Activated CD8-positive, alpha-beta memory T cell treated with anti-CD3 and anti-CD28 coated beads, Interleukin-2, amount 10 ng/mL, durations not matched to agents 7 days and 5 days (primary cell): ENCODE data around the gene RREB1. TPM values are rescaled to one million over a fixed set of nuclear protein-coding genes. Genes with fewer than 3 reads are reported as not detected.
A peak's percentile ranks its signal among the peaks of the same experiment; 100 is the strongest.

Experiments
- ATAC-seq: fragments of 150-1000 bp; cut with Tn5 transposase; one replicate; pipeline ENCODE4 v1.10.0; 2021; ENCODE audit warnings: moderate library complexity
- CTCF ChIA-PET: fragments of 350-600 bp; sonication (Branson Sonifier 250); formaldehyde crosslinking; loops from one replicate; lab custom pipeline; 2021; ENCODE audit warnings: antibody characterized with exemption; lab: Charles Lee
- DNase-seq: peaks from one replicate; pipeline ENCODE4 v3.0.0-alpha.2; 2020
- H3K27ac Mint-ChIP-seq: one replicate; pipeline ENCODE4 v1.8.0; 2021; ENCODE audit warnings: mild to moderate bottlenecking, mixed read lengths
- H3K27me3 Mint-ChIP-seq: one replicate; pipeline ENCODE4 v1.8.0; 2021; ENCODE audit warnings: mixed read lengths
- H3K36me3 Mint-ChIP-seq: one replicate; pipeline ENCODE4 v1.8.0; 2021; ENCODE audit warnings: mild to moderate bottlenecking, mixed read lengths
- H3K4me1 Mint-ChIP-seq: one replicate; pipeline ENCODE4 v1.8.0; 2021; ENCODE audit warnings: mixed read lengths
- H3K4me3 Mint-ChIP-seq: one replicate; pipeline ENCODE4 v1.8.0; 2021; ENCODE audit warnings: mild to moderate bottlenecking, moderate library complexity, mixed read lengths
- H3K9me3 Mint-ChIP-seq: one replicate; pipeline ENCODE4 v1.8.0; 2022; ENCODE audit warnings: low read depth, mixed read lengths
- total RNA-seq, 2 experiments: library from RNA; stranded (reverse); gene quantifications; one replicate each; pipeline ENCODE4 v1.2.3, GENCODE V29; 2021

The RREB1 gene
- total RNA-seq, 2 experiments from 2014 or later, result 20.6 to 24.6 TPM

GRCh38 chr6:7077856-7078255 is 29.9 kb upstream of the RREB1 start:
- ATAC-seq (no peak), DNase-seq (no peak)
- Mint-ChIP-seq H3K4me1 (peaks cover 21% of the 10 kb centered on the region), H3K36me3 (no peaks in the 10 kb centered on the region), H3K9me3 (no peaks in the 10 kb centered on the region), H3K27ac (no peak overlapping the region), H3K4me3 (no peak overlapping the region), H3K27me3 (peaks cover 69% of the 10 kb centered on the region)
- CTCF ChIA-PET, result no interaction called here

GRCh38 chr6:7078856-7079255 is 28.9 kb upstream of the RREB1 start:
- H3K9me3 Mint-ChIP-seq, result no peaks in the 10 kb centered on the region
- DNase-seq (no peak), ATAC-seq (no peak)
- H3K4me1 Mint-ChIP-seq, result peaks cover 13% of the 10 kb centered on the region
- CTCF ChIA-PET, result no interaction called here
- H3K36me3 Mint-ChIP-seq, result no peaks in the 10 kb centered on the region
- peaks cover 69% of the 10 kb centered on the region for H3K27me3 Mint-ChIP-seq
- H3K27ac Mint-ChIP-seq, result no peak overlapping the region
- no peak overlapping the region for H3K4me3 Mint-ChIP-seq

GRCh38 chr6:7080311-7080710 is 27.4 kb upstream of the RREB1 start:
- ATAC-seq (no peak), DNase-seq (no peak)
- Mint-ChIP-seq H3K27me3 (peaks cover 75% of the 10 kb centered on the region), H3K36me3 (no peaks in the 10 kb centered on the region), H3K4me3 (no peak overlapping the region), H3K27ac (no peak overlapping the region), H3K9me3 (no peaks in the 10 kb centered on the region), H3K4me1 (peaks cover 7% of the 10 kb centered on the region)
- CTCF ChIA-PET, result no interaction called here

GRCh38 chr6:7085911-7086310 is 21.9 kb upstream of the RREB1 start:
- DNase-seq (no peak), ATAC-seq (no peak)
- Mint-ChIP-seq H3K4me3 (no peak overlapping the region), H3K9me3 (no peaks in the 10 kb centered on the region), H3K27ac (no peak overlapping the region), H3K4me1 (peaks cover 25% of the 10 kb centered on the region), H3K36me3 (no peaks in the 10 kb centered on the region), H3K27me3 (peaks cover 59% of the 10 kb centered on the region)
- CTCF ChIA-PET, result interaction anchor here (2.0 to 2.7 kb wide), 4 partner anchors 13 to 326 kb away, joined by 7 to 12 read pairs (median 9); no protein-coding TSS in a partner anchor

- DNase-seq (peak; percentile 44), ATAC-seq (peak; percentile 56)
- H3K36me3 Mint-ChIP-seq, result no peaks in the 10 kb centered on the region
- peaks cover 25% of the 10 kb centered on the region for H3K4me1 Mint-ChIP-seq
- no peaks in the 10 kb centered on the region for H3K9me3 Mint-ChIP-seq
- H3K4me3 Mint-ChIP-seq, result peak overlapping the region; percentile 56
- CTCF ChIA-PET, result interaction anchor here (0.8 to 2.7 kb wide), 8 partner anchors 9 to 327 kb away, joined by 3 to 12 read pairs (median 7); no protein-coding TSS in a partner anchor
- peak overlapping the region; percentile 13 for H3K27ac Mint-ChIP-seq
- H3K27me3 Mint-ChIP-seq, result peaks cover 56% of the 10 kb centered on the region
Observed at GRCh38 chr6:7086488-7086887, 21.3 kb upstream of the RREB1 start.

GRCh38 chr6:7087066-7087465 is 20.7 kb upstream of the RREB1 start:
- Mint-ChIP-seq H3K4me1 (peaks cover 25% of the 10 kb centered on the region), H3K4me3 (peak overlapping the region; percentile 56), H3K9me3 (no peaks in the 10 kb centered on the region), H3K36me3 (no peaks in the 10 kb centered on the region), H3K27ac (peak overlapping the region; percentile 13), H3K27me3 (peaks cover 53% of the 10 kb centered on the region)
- CTCF ChIA-PET, result interaction anchor here (0.7 to 2.7 kb wide), 16 partner anchors 8 to 328 kb away, joined by 3 to 12 read pairs (median 4); partner anchors contain the start of gene RREB1
- ATAC-seq, result no peak
- no peak for DNase-seq

GRCh38 chr6:7087491-7087979 is 20.2 kb upstream of the RREB1 start:
- peak; percentile 79 for ATAC-seq
- CTCF ChIA-PET, result interaction anchor here (0.7 to 2.7 kb wide), 15 partner anchors 8 to 328 kb away, joined by 3 to 12 read pairs (median 3); partner anchors contain the start of gene RREB1
- peak; percentile 80 for DNase-seq
- no peaks in the 10 kb centered on the region for H3K9me3 Mint-ChIP-seq
- H3K27me3 Mint-ChIP-seq, result peaks cover 53% of the 10 kb centered on the region
- peak overlapping the region; percentile 56 for H3K4me3 Mint-ChIP-seq
- H3K4me1 Mint-ChIP-seq, result peaks cover 25% of the 10 kb centered on the region
- no peaks in the 10 kb centered on the region for H3K36me3 Mint-ChIP-seq
- H3K27ac Mint-ChIP-seq, result peak overlapping the region; percentile 5

- peak; percentile 8 for ATAC-seq
- H3K4me1 Mint-ChIP-seq, result peaks cover 25% of the 10 kb centered on the region
- no peaks in the 10 kb centered on the region for H3K9me3 Mint-ChIP-seq
- no peak overlapping the region for H3K27ac Mint-ChIP-seq
- CTCF ChIA-PET, result interaction anchor here (0.7 to 2.4 kb wide), 8 partner anchors 11 to 295 kb away, joined by 3 to 9 read pairs (median 4); no protein-coding TSS in a partner anchor
- H3K4me3 Mint-ChIP-seq, result no peak overlapping the region
- DNase-seq, result no peak
- H3K36me3 Mint-ChIP-seq, result no peaks in the 10 kb centered on the region
- H3K27me3 Mint-ChIP-seq, result peaks cover 48% of the 10 kb centered on the region
Observed at GRCh38 chr6:7088076-7088742, 19.6 kb upstream of the RREB1 start.

GRCh38 chr6:7098993-7099392 is 8.8 kb upstream of the RREB1 start:
- H3K4me1 Mint-ChIP-seq, result peaks cover 2% of the 10 kb centered on the region
- no peak overlapping the region for H3K27ac Mint-ChIP-seq
- H3K27me3 Mint-ChIP-seq, result peaks cover 21% of the 10 kb centered on the region
- no peaks in the 10 kb centered on the region for H3K9me3 Mint-ChIP-seq
- no peak overlapping the region for H3K4me3 Mint-ChIP-seq
- ATAC-seq (no peak), DNase-seq (no peak)
- H3K36me3 Mint-ChIP-seq, result no peaks in the 10 kb centered on the region
- CTCF ChIA-PET, result interaction anchor here (0.9 to 1.6 kb wide), 2 partner anchors 12 to 37 kb away, joined by 3 to 5 read pairs; no protein-coding TSS in a partner anchor

- Mint-ChIP-seq H3K4me1 (peaks cover 2% of the 10 kb centered on the region), H3K9me3 (no peaks in the 10 kb centered on the region), H3K36me3 (no peaks in the 10 kb centered on the region), H3K27ac (no peak overlapping the region), H3K27me3 (peaks cover 17% of the 10 kb centered on the region), H3K4me3 (no peak overlapping the region)
- no peak for DNase-seq
- CTCF ChIA-PET, result interaction anchor here (0.9 to 1.6 kb wide), 2 partner anchors 13 to 42 kb away, joined by 3 to 5 read pairs; no protein-coding TSS in a partner anchor
- no peak for ATAC-seq
Observed at GRCh38 chr6:7100072-7100752, 7.5 kb upstream of the RREB1 start.

GRCh38 chr6:7100753-7101081 is 7.0 kb upstream of the RREB1 start:
- no peaks in the 10 kb centered on the region for H3K9me3 Mint-ChIP-seq
- DNase-seq (no peak), ATAC-seq (no peak)
- peaks cover 2% of the 10 kb centered on the region for H3K4me1 Mint-ChIP-seq
- CTCF ChIA-PET, result interaction anchor here (0.9 kb wide), 1 partner anchor 41 kb away, joined by 3 read pairs; no protein-coding TSS in a partner anchor
- no peak overlapping the region for H3K4me3 Mint-ChIP-seq
- H3K27ac Mint-ChIP-seq, result no peak overlapping the region
- peaks cover 16% of the 10 kb centered on the region for H3K27me3 Mint-ChIP-seq
- no peaks in the 10 kb centered on the region for H3K36me3 Mint-ChIP-seq

- peaks cover 5% of the 10 kb centered on the region for H3K4me1 Mint-ChIP-seq
- no peak for ATAC-seq
- no peaks in the 10 kb centered on the region for H3K36me3 Mint-ChIP-seq
- CTCF ChIA-PET, result interaction anchor here (1.5 kb wide), 1 partner anchor 13 kb away, joined by 4 read pairs; no protein-coding TSS in a partner anchor
- H3K27ac Mint-ChIP-seq, result no peak overlapping the region
- no peak for DNase-seq
- peaks cover 14% of the 10 kb centered on the region for H3K27me3 Mint-ChIP-seq
- no peak overlapping the region for H3K4me3 Mint-ChIP-seq
- H3K9me3 Mint-ChIP-seq, result no peaks in the 10 kb centered on the region
Observed at GRCh38 chr6:7101290-7101689, 6.5 kb upstream of the RREB1 start.

GRCh38 chr6:7104752-7105151 is 3.0 kb upstream of the RREB1 start:
- DNase-seq, result no peak

More at GRCh38 chr6:7104752-7105151, 3.0 kb upstream of the RREB1 start:
- Mint-ChIP-seq H3K9me3 (no peaks in the 10 kb centered on the region), H3K4me3 (no peak overlapping the region), H3K27ac (no peak overlapping the region), H3K27me3 (peaks cover 6% of the 10 kb centered on the region), H3K36me3 (peaks cover 2% of the 10 kb centered on the region), H3K4me1 (peaks cover 14% of the 10 kb centered on the region)
- no peak for ATAC-seq
- CTCF ChIA-PET, result interaction anchor here (2.0 kb wide), 1 partner anchor 18 kb away, joined by 7 read pairs; no protein-coding TSS in a partner anchor
